ENCODE measurements around the gene TMEM116.

Gene TMEM116

DNA sequence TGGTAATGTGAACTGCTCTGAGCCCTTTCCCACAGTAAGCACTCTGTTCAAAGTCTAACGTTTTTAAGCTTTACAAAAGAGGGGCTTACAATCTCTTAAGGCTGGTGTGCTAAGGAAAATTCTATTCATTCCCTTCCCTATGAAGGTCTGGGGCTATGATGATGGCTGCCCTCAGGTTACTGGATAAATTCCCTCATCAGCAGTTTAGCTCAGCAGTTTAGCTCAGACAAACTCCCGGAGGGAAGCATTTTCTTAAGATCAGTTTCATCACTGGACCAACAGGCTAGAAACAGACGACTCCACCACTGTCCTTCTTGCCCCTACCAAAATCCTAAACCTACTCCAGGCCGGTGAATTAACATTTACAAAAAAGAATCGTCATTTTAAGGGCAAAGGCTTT, 19.3 kb upstream of the TMEM116 start:
- TF ChIP-seq, protein P1, sequence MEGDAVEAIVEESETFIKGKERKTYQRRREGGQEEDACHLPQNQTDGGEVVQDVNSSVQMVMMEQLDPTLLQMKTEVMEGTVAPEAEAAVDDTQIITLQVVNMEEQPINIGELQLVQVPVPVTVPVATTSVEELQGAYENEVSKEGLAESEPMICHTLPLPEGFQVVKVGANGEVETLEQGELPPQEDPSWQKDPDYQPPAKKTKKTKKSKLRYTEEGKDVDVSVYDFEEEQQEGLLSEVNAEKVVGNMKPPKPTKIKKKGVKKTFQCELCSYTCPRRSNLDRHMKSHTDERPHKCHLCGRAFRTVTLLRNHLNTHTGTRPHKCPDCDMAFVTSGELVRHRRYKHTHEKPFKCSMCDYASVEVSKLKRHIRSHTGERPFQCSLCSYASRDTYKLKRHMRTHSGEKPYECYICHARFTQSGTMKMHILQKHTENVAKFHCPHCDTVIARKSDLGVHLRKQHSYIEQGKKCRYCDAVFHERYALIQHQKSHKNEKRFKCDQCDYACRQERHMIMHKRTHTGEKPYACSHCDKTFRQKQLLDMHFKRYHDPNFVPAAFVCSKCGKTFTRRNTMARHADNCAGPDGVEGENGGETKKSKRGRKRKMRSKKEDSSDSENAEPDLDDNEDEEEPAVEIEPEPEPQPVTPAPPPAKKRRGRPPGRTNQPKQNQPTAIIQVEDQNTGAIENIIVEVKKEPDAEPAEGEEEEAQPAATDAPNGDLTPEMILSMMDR (IDR thresholded peaks at IDR 0.05) = no peak
- Histone ChIP-seq H3K27ac (no peak overlapping the region), H3K9me3 (no peaks in the 10 kb centered on the region), H3K36me3 (peaks cover 51 to 80% (median 71%) of the 10 kb centered on the region in 3 donors), H3K4me1 (no peaks in the 10 kb centered on the region), H3K27me3 (no peaks in the 10 kb centered on the region), H3K4me3 (no peak overlapping the region)
- no peak for DNase-seq
- intact Hi-C loops (cut with DNase I; ENCODE audit: low total_unique reads) = no loop called here

DNA sequence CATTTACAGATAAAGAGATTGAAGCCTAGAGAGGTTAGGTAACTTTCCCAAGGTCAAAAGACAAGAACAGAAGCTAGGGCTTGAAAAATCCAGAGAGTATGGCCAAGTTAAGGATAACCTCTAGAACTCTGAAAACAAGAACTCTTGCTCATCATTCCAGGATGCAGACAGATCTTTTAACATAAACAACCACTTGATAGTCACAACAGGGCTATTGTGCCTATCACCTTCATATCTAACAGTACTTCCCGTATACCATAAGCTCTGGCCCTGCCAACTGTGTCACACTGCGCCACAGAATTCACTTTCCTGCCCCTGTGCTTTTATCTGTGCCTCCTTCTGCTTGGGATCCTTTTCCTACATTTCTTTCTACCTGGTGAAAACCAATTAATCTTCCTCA, 18.5 kb upstream of the TMEM116 start:
- H3K27ac ChIP-seq = no peak overlapping the region
- DNase-seq = no peak
- no peaks in the 10 kb centered on the region for H3K27me3 ChIP-seq
- TF ChIP-seq, protein P1 (IDR thresholded peaks at IDR 0.05) = no peak
- H3K36me3 ChIP-seq = peaks cover 45 to 72% (median 65%) of the 10 kb centered on the region in 3 donors
- H3K9me3 ChIP-seq = no peaks in the 10 kb centered on the region
- intact Hi-C loops (cut with DNase I; ENCODE audit: low total_unique reads) = no loop called here
- no peaks in the 10 kb centered on the region for H3K4me1 ChIP-seq
- no peak overlapping the region for H3K4me3 ChIP-seq

DNA sequence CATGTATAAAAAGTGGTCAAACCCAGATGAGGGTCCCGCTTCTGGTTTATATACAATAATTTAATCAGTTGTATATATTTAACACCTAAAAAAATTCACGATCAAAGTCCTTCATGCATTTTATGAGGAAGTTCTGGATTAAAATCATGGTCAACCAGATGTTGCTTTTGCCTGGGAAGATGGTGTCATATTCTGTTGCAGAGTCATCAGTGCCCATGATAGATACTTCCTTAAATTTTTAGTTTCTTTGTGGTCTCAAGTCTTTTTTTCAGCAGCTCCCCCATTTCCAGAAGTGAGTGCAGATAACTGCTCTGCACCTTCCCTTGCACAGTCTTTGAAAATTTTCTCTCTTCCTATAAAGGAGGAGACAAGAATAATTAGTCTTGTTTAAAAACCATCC, 16.3 kb upstream of the TMEM116 start:
- no peaks in the 10 kb centered on the region for H3K9me3 ChIP-seq
- H3K36me3 ChIP-seq = peaks cover 38 to 65% (median 59%) of the 10 kb centered on the region in 3 donors
- TF ChIP-seq, protein P1 (IDR thresholded peaks at IDR 0.05) = no peak
- DNase-seq = no peak
- H3K4me1 ChIP-seq = no peaks in the 10 kb centered on the region
- no peak overlapping the region for H3K4me3 ChIP-seq
- no peaks in the 10 kb centered on the region for H3K27me3 ChIP-seq
- intact Hi-C loops (cut with DNase I; ENCODE audit: low total_unique reads) = no loop called here
- no peak overlapping the region for H3K27ac ChIP-seq

GRCh38 chr12:112025808-112026375, 12.9 kb upstream of the TMEM116 start:
- H3K36me3 ChIP-seq = peaks cover 25 to 72% (median 58%) of the 10 kb centered on the region in 3 donors

GRCh38 chr12:112023759-112024396, 10.9 kb upstream of the TMEM116 start:
- no peak overlapping the region for H3K4me3 ChIP-seq
- TF ChIP-seq, protein P1 (IDR thresholded peaks at IDR 0.05) = no peak
- no peaks in the 10 kb centered on the region for H3K9me3 ChIP-seq
- H3K36me3 ChIP-seq = peaks cover 16 to 75% (median 50%) of the 10 kb centered on the region in 3 donors
- H3K27ac ChIP-seq = no peak overlapping the region
- H3K27me3 ChIP-seq = no peaks in the 10 kb centered on the region
- H3K4me1 ChIP-seq = peaks cover 0 to 4% (median 0%) of the 10 kb centered on the region in 4 donors
- DNase-seq = no peak
- intact Hi-C loops (cut with DNase I; ENCODE audit: low total_unique reads) = no loop called here

More at GRCh38 chr12:112025808-112026375, 12.9 kb upstream of the TMEM116 start:
- intact Hi-C loops (cut with DNase I; ENCODE audit: low total_unique reads) = no loop called here
- TF ChIP-seq, protein P1 (IDR thresholded peaks at IDR 0.05) = no peak
- no peaks in the 10 kb centered on the region for H3K4me1 ChIP-seq
- no peak for DNase-seq
- no peaks in the 10 kb centered on the region for H3K27me3 ChIP-seq
- H3K4me3 ChIP-seq = no peak overlapping the region
- no peak overlapping the region for H3K27ac ChIP-seq
- H3K9me3 ChIP-seq = no peaks in the 10 kb centered on the region

Measured in tibial artery (tissue), 4 donors.